ENCODE measurements around the gene DSC1.

DNA sequence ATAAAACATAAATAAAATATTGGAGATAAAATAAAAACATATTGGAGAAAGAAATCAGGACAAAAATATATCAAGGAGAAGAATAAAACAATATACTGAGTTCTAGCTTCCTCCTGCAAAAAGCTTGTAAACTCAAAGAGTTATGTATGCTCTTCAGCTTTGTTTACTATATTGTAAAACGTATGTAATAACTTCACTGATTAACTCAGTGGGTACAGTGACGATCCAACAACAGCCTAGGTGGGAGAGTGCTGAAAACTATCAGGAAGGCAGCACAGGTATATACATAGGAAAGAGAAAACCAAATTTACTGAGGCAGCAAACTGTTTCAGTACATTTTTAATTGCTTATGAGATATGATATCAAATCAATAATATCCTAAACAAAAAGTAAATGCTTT lies 68.8 kb downstream of the DSC1 start:
- no peak for TF ChIP-seq POLR2A (IDR thresholded peaks at IDR 0.05; ENCODE audit: low read depth, low read length)
- no peak for TF ChIP-seq POLR2AphosphoS5 (IDR thresholded peaks at IDR 0.05; ENCODE audit: low read depth, low read length)

Data from GM12892 (cell line).